Activated CD4-positive, alpha-beta T cell treated with anti-CD3 and anti-CD28 coated beads, Interleukin-2, amount 10 ng/mL, durations not matched to agents 7 days and 5 days (primary cell): ENCODE measurements around the gene IQSEC2. TPM values are rescaled to one million over a fixed set of nuclear protein-coding genes. Genes with fewer than 3 reads are reported as not detected.
A peak's percentile ranks its signal among the peaks of the same experiment; 100 is the strongest.

Source experiments
- CTCF ChIA-PET: fragments of 350-600 bp; sonication (Branson Sonifier 250); formaldehyde crosslinking; loops from one replicate; lab custom pipeline; 2021; ENCODE audit warnings: antibody characterized with exemption; lab: Charles Lee
- POLR2A ChIA-PET: fragments of 350-600 bp; sonication (Branson Sonifier 250); formaldehyde crosslinking; loops from one replicate; lab custom pipeline; 2021; ENCODE audit warnings: antibody characterized with exemption; lab: Charles Lee
- DNase-seq: peaks from one replicate; pipeline ENCODE4 v3.0.0-alpha.2; 2020
- H3K27ac Mint-ChIP-seq: one replicate; pipeline ENCODE4 v1.8.0; 2021; ENCODE audit warnings: mild to moderate bottlenecking, moderate library complexity, mixed read lengths
- H3K27me3 Mint-ChIP-seq: one replicate; pipeline ENCODE4 v1.8.0; 2021; ENCODE audit warnings: mixed read lengths
- H3K36me3 Mint-ChIP-seq: one replicate; pipeline ENCODE4 v1.8.0; 2021; ENCODE audit warnings: low read depth, mixed read lengths
- H3K4me1 Mint-ChIP-seq: one replicate; pipeline ENCODE4 v1.8.0; 2021; ENCODE audit warnings: mixed read lengths
- H3K4me3 Mint-ChIP-seq: one replicate; pipeline ENCODE4 v1.8.0; 2021; ENCODE audit warnings: mild to moderate bottlenecking, moderate library complexity, mixed read lengths
- H3K9me3 Mint-ChIP-seq: one replicate; pipeline ENCODE4 v1.8.0; 2021; ENCODE audit warnings: mixed read lengths
- total RNA-seq, 2 experiments: library from RNA; stranded (reverse); gene quantifications; one replicate each; pipeline ENCODE4 v1.2.3, GENCODE V29; 2021

The IQSEC2 gene
- under 1 TPM; 0.10 to 0.12 TPM for total RNA-seq

- no peak within 1 kb of the TSS for H3K27ac Mint-ChIP-seq
- H3K9me3 Mint-ChIP-seq: no peaks in the 10 kb centered on the region
- peaks cover 17% of the 10 kb centered on the region for H3K4me1 Mint-ChIP-seq
- H3K36me3 Mint-ChIP-seq: no peaks in the 10 kb centered on the region
- ChIA-PET CTCF (no interaction called here), POLR2A (no interaction called here)
- DNase-seq: no peak
- no peaks in the 10 kb centered on the region for H3K27me3 Mint-ChIP-seq
- no peak within 1 kb of the TSS for H3K4me3 Mint-ChIP-seq
Measured at GRCh38 chrX:53281321-53281822, at the start of gene IQSEC2. IQSEC2 (minus strand) TSS chrX:53281584.

GRCh38 chrX:53330331-53330730, 48.9 kb upstream of the IQSEC2 start:
- DNase-seq: no peak
- Mint-ChIP-seq H3K4me1 (no peaks in the 10 kb centered on the region), H3K9me3 (no peaks in the 10 kb centered on the region), H3K36me3 (no peaks in the 10 kb centered on the region), H3K27me3 (peaks cover 38% of the 10 kb centered on the region), H3K27ac (no peak overlapping the region), H3K4me3 (no peak overlapping the region)
- ChIA-PET POLR2A (no interaction called here), CTCF (interaction anchor here (1.7 kb wide), 1 partner anchor 12 kb away, joined by 5 read pairs; no protein-coding TSS in a partner anchor)

DNA sequence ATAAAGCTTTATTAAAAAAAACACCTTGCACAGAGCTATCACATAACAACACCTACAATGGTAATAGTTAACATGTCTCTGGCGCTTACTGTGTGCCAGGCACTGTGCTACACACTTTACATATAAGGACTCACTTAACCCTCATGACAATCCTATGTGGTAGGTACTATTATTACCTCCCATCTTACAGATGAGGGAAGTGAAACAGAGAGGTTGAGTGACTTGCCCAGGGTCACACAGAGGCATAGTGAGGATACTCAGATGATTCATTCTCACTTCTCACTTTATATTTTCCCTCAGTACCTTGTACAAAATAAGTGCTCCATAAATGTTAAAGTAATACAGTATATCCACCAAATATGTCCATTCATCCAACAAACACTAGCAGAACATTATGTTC, 43.4 kb upstream of the IQSEC2 start:
- H3K27ac Mint-ChIP-seq: no peak overlapping the region
- H3K9me3 Mint-ChIP-seq: no peaks in the 10 kb centered on the region
- peaks cover 60% of the 10 kb centered on the region for H3K27me3 Mint-ChIP-seq
- ChIA-PET CTCF (no interaction called here), POLR2A (no interaction called here)
- no peak overlapping the region for H3K4me3 Mint-ChIP-seq
- H3K36me3 Mint-ChIP-seq: no peaks in the 10 kb centered on the region
- DNase-seq: no peak
- peaks cover 12% of the 10 kb centered on the region for H3K4me1 Mint-ChIP-seq

GRCh38 chrX:53324085-53324484, 42.7 kb upstream of the IQSEC2 start:
- Mint-ChIP-seq H3K27me3 (peaks cover 64% of the 10 kb centered on the region), H3K4me3 (no peak overlapping the region), H3K36me3 (no peaks in the 10 kb centered on the region), H3K9me3 (no peaks in the 10 kb centered on the region), H3K27ac (no peak overlapping the region), H3K4me1 (peaks cover 14% of the 10 kb centered on the region)
- POLR2A ChIA-PET: no interaction called here
- CTCF ChIA-PET: no interaction called here
- no peak for DNase-seq

GRCh38 chrX:53323196-53323595, 41.8 kb upstream of the IQSEC2 start:
- no peak for DNase-seq
- peaks cover 14% of the 10 kb centered on the region for H3K4me1 Mint-ChIP-seq
- ChIA-PET POLR2A (no interaction called here), CTCF (interaction anchor here (0.6 kb wide), 1 partner anchor 92 kb away, joined by 3 read pairs; no protein-coding TSS in a partner anchor)
- H3K9me3 Mint-ChIP-seq: no peaks in the 10 kb centered on the region
- H3K36me3 Mint-ChIP-seq: no peaks in the 10 kb centered on the region
- H3K4me3 Mint-ChIP-seq: no peak overlapping the region
- H3K27me3 Mint-ChIP-seq: peaks cover 69% of the 10 kb centered on the region
- H3K27ac Mint-ChIP-seq: no peak overlapping the region

DNA sequence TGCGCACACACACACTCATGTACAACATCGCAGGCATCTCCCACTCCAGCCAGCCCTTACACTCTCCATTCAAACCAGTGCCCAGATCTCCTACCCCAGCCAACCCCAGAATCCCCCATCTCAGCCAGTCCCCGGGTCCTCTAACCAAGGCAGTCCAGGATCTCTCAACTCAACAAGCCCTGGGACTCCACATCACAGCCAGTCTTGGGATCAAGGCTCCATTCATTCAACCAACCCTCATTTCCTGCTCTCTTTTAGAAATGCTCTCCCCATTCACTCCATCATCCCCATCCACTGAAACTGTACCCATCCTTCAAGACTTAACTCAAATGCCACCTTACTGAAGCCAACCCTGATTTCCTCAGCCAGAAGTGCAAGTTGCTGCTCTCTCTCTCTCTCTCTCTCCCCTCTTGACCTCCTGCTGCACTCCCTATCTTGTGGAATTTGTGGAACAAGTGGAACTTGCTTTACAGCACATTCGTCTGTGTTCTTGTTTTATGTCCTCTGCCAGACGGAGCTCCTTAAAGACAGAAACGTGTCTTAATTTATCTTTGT, 40.6 kb upstream of the IQSEC2 start:
- Mint-ChIP-seq H3K9me3 (no peaks in the 10 kb centered on the region), H3K27ac (no peak overlapping the region), H3K4me3 (peak overlapping the region; percentile 59), H3K27me3 (peaks cover 64% of the 10 kb centered on the region), H3K36me3 (no peaks in the 10 kb centered on the region), H3K4me1 (peaks cover 14% of the 10 kb centered on the region)
- POLR2A ChIA-PET: no interaction called here
- DNase-seq: no peak
- CTCF ChIA-PET: no interaction called here

GRCh38 chrX:53321230-53321942, 40.0 kb upstream of the IQSEC2 start:
- Mint-ChIP-seq H3K36me3 (no peaks in the 10 kb centered on the region), H3K4me3 (peak overlapping the region; percentile 59), H3K27me3 (peaks cover 64% of the 10 kb centered on the region), H3K4me1 (peaks cover 14% of the 10 kb centered on the region), H3K27ac (no peak overlapping the region), H3K9me3 (no peaks in the 10 kb centered on the region)
- ChIA-PET CTCF (interaction anchor here (0.7 to 1.0 kb wide), 2 partner anchors 11 to 27 kb away, joined by 3 read pairs; no protein-coding TSS in a partner anchor), POLR2A (no interaction called here)
- no peak for DNase-seq

- Mint-ChIP-seq H3K9me3 (no peaks in the 10 kb centered on the region), H3K36me3 (no peaks in the 10 kb centered on the region), H3K27me3 (peaks cover 58% of the 10 kb centered on the region), H3K27ac (no peak overlapping the region), H3K4me1 (peaks cover 14% of the 10 kb centered on the region), H3K4me3 (no peak overlapping the region)
- ChIA-PET CTCF (interaction anchor here (0.7 to 1.0 kb wide), 2 partner anchors 12 to 26 kb away, joined by 3 read pairs; no protein-coding TSS in a partner anchor), POLR2A (no interaction called here)
- DNase-seq: peak; percentile 6
Measured at GRCh38 chrX:53320543-53321229, 39.3 kb upstream of the IQSEC2 start.

- DNase-seq: no peak
- H3K4me1 Mint-ChIP-seq: peaks cover 14% of the 10 kb centered on the region
- H3K36me3 Mint-ChIP-seq: no peaks in the 10 kb centered on the region
- H3K27ac Mint-ChIP-seq: peak overlapping the region; percentile 2
- H3K27me3 Mint-ChIP-seq: peaks cover 54% of the 10 kb centered on the region
- peak overlapping the region; percentile 69 for H3K4me3 Mint-ChIP-seq
- ChIA-PET CTCF (interaction anchor here (1.0 to 3.2 kb wide), 3 partner anchors 12 to 126 kb away, joined by 3 to 10 read pairs (median 6); no protein-coding TSS in a partner anchor), POLR2A (no interaction called here)
- no peaks in the 10 kb centered on the region for H3K9me3 Mint-ChIP-seq
Measured at GRCh38 chrX:53319614-53320542, 38.5 kb upstream of the IQSEC2 start.

- H3K36me3 Mint-ChIP-seq: no peaks in the 10 kb centered on the region
- CTCF ChIA-PET: interaction anchor here (0.6 to 3.2 kb wide), 8 partner anchors 9 to 983 kb away, joined by 3 to 10 read pairs (median 6); no protein-coding TSS in a partner anchor
- POLR2A ChIA-PET: no interaction called here
- H3K9me3 Mint-ChIP-seq: no peaks in the 10 kb centered on the region
- H3K27me3 Mint-ChIP-seq: peaks cover 49% of the 10 kb centered on the region
- H3K4me1 Mint-ChIP-seq: peaks cover 14% of the 10 kb centered on the region
- DNase-seq: no peak
- H3K27ac Mint-ChIP-seq: no peak overlapping the region
- no peak overlapping the region for H3K4me3 Mint-ChIP-seq
Measured at GRCh38 chrX:53318766-53319353, 37.5 kb upstream of the IQSEC2 start.

GRCh38 chrX:53317365-53318069, 36.1 kb upstream of the IQSEC2 start:
- Mint-ChIP-seq H3K27me3 (peaks cover 36% of the 10 kb centered on the region), H3K4me3 (no peak overlapping the region), H3K4me1 (peaks cover 15% of the 10 kb centered on the region), H3K27ac (no peak overlapping the region), H3K36me3 (no peaks in the 10 kb centered on the region), H3K9me3 (no peaks in the 10 kb centered on the region)
- ChIA-PET CTCF (interaction anchor here (0.5 to 3.2 kb wide), 15 partner anchors 8 to 208 kb away, joined by 3 to 13 read pairs (median 6); partner anchors contain the start of genes RIBC1 and SMC1A), POLR2A (no interaction called here)
- DNase-seq: peak; percentile 64
